Measurements from ENCODE around the gene BTD. TPM values are rescaled to one million over a fixed set of nuclear protein-coding genes. Genes with fewer than 3 reads are reported as not detected.

Gene BTD
- total RNA-seq, 1 experiment from 2014 or later, result 5.6 TPM

DNA sequence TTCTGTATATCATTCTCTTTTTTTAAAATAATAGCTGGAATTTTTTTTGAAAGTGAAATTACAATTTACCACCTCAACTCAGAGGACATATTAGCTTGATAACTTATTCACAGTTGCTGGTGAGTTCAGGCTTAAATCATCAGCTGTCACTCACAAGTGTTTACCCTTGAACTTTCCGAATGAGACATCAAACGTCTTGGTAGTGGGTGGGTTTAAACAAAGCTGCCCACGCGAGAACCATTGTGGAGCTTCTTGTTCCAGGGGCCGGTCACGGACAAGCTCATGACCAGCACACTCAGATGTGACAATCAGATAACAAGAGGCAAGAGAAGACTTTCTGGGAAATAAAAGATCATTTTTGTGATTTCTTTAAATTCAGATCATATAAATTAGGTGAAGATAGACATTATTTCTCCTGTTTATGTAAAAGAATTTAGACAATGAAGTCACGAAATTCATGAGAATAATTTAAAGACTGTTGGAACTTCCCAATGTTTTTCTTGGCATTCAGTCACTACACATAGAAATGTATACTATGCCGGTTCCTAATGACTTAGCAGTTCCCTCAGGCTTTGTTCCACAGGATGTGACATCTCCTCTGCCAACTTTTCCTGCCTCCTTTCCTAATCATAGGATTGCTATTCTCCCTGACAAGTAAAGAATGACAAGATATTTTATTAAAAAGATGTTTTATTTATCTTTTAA is 29.3 kb downstream of the BTD start:
- POLR2A ChIA-PET (ENCODE audit: low non-redundant PET), result no interaction called here

DNA sequence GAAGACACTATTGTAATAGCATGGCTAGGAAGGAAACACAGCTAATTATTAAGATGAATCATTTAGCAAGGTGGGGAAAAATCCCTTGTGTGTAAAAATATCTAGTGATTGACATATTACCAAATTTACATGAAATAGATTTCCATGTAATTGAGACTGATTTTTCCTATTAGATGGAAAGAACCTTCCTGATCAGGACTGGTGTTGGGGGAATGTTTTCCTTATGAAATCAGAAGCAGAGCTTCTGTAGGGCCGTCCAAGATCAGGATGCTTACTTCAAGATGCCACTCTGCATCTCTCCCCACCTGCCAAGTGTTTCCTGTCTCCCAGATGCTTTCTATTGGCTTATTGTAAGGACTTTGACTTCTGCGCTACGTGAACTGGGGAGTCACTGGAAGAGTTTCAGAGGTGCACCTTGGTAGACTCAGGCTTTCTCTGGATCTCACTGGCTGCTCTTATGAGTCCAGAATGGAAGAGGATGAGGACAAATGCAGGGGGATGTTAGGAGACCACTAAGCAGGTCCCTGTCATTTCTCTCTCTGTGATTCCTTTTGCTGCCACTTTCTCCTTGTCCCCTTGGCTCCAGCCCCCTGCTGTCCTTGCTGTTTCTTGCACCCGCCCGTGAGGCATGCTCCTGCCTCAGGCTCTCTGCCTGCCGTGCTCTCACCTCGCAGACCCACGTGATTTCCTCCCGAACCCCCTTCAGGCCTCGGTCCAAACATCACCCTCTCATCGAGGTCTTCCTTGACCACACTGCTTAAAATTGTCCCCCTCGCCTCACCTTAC is 30.1 kb downstream of the BTD start:
- H3K4me1 ChIP-seq (ENCODE audit: insufficient read depth, low read length, poor library complexity, severe bottlenecking), result peaks cover 35% of the 10 kb centered on the region
- CTCF ChIA-PET, result no interaction called here

More for the DNA sequence above, 29.3 kb downstream of the BTD start:
- no peaks in the 10 kb centered on the region for H3K9me3 ChIP-seq (ENCODE audit: low read depth, low read length, poor library complexity, severe bottlenecking)
- CTCF ChIA-PET, result no interaction called here
- H3K27ac ChIP-seq (ENCODE audit: low read depth, low read length, poor library complexity, severe bottlenecking), result no peak overlapping the region
- no peaks in the 10 kb centered on the region for H3K36me3 ChIP-seq (ENCODE audit: insufficient read depth, low read length, poor library complexity, severe bottlenecking)
- no peaks in the 10 kb centered on the region for H3K27me3 ChIP-seq (replicated peaks; ENCODE audit: insufficient read depth, low read depth, low read length, poor library complexity)
- peak overlapping the region; percentile 20 for H3K4me3 ChIP-seq (ENCODE audit: low read depth, low read length, poor library complexity, severe bottlenecking)
- no TSS peak for BruUV-seq (replicated peaks)
- peak; percentile 39 for DNase-seq (ENCODE audit: low spot score)
- intact Hi-C loops (cut with micrococcal nuclease; ENCODE audit: unreplicated experiment), result loop anchor here (1.0 to 5.0 kb wide), 3 partner anchors 182 to 617 kb away; no protein-coding TSS in a partner anchor
- no peak for TF ChIP-seq EZH2 (IDR thresholded peaks at IDR 0.05; ENCODE audit: borderline replicate concordance, low read depth, low read length, poor library complexity, severe bottlenecking)
- TF ChIP-seq, protein P1, sequence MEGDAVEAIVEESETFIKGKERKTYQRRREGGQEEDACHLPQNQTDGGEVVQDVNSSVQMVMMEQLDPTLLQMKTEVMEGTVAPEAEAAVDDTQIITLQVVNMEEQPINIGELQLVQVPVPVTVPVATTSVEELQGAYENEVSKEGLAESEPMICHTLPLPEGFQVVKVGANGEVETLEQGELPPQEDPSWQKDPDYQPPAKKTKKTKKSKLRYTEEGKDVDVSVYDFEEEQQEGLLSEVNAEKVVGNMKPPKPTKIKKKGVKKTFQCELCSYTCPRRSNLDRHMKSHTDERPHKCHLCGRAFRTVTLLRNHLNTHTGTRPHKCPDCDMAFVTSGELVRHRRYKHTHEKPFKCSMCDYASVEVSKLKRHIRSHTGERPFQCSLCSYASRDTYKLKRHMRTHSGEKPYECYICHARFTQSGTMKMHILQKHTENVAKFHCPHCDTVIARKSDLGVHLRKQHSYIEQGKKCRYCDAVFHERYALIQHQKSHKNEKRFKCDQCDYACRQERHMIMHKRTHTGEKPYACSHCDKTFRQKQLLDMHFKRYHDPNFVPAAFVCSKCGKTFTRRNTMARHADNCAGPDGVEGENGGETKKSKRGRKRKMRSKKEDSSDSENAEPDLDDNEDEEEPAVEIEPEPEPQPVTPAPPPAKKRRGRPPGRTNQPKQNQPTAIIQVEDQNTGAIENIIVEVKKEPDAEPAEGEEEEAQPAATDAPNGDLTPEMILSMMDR (conservative IDR thresholded peaks at IDR 0.05; ENCODE audit: low read depth, low read length), result no peak
- peaks cover 29% of the 10 kb centered on the region for H3K4me1 ChIP-seq (ENCODE audit: insufficient read depth, low read length, poor library complexity, severe bottlenecking)

DNA sequence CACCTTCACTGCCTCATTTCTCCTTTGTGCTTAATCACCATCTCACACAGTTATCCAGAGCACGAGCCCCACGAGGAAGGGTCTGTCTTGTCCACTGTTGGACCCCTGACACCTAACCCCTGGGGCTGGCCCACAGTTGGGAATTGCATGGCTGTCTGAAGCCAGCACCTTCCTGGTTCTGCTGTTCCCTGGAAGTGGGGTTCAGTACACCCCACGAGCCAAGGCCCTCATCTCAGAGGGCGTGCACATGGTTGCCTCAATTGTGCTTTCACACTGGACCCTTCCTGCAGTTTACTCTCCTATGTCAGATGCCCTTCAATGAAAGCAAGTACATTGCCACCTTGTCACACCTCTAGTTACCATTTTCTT is 30.7 kb downstream of the BTD start:
- CTCF ChIA-PET, result no interaction called here

More for the DNA sequence above, 30.1 kb downstream of the BTD start:
- no peak overlapping the region for H3K27ac ChIP-seq (ENCODE audit: low read depth, low read length, poor library complexity, severe bottlenecking)
- TF ChIP-seq EZH2 (IDR thresholded peaks at IDR 0.05; ENCODE audit: borderline replicate concordance, low read depth, low read length, poor library complexity, severe bottlenecking), result no peak
- POLR2A ChIA-PET (ENCODE audit: low non-redundant PET), result no interaction called here
- DNase-seq (ENCODE audit: low spot score), result no peak
- H3K9me3 ChIP-seq (ENCODE audit: low read depth, low read length, poor library complexity, severe bottlenecking), result no peaks in the 10 kb centered on the region
- H3K36me3 ChIP-seq (ENCODE audit: insufficient read depth, low read length, poor library complexity, severe bottlenecking), result no peaks in the 10 kb centered on the region
- intact Hi-C loops (cut with micrococcal nuclease; ENCODE audit: unreplicated experiment), result loop anchor here (5.0 kb wide), 2 partner anchors 546 to 616 kb away; no protein-coding TSS in a partner anchor
- BruUV-seq (replicated peaks), result no TSS peak
- H3K4me3 ChIP-seq (ENCODE audit: low read depth, low read length, poor library complexity, severe bottlenecking), result no peak overlapping the region
- H3K27me3 ChIP-seq (replicated peaks; ENCODE audit: insufficient read depth, low read depth, low read length, poor library complexity), result no peaks in the 10 kb centered on the region

More for the DNA sequence above, 30.7 kb downstream of the BTD start:
- H3K27me3 ChIP-seq (replicated peaks; ENCODE audit: insufficient read depth, low read depth, low read length, poor library complexity), result no peaks in the 10 kb centered on the region
- no peak for TF ChIP-seq EZH2 (IDR thresholded peaks at IDR 0.05; ENCODE audit: borderline replicate concordance, low read depth, low read length, poor library complexity, severe bottlenecking)
- TF ChIP-seq, protein P1 (conservative IDR thresholded peaks at IDR 0.05; ENCODE audit: low read depth, low read length), result no peak
- no peak overlapping the region for H3K4me3 ChIP-seq (ENCODE audit: low read depth, low read length, poor library complexity, severe bottlenecking)
- no peaks in the 10 kb centered on the region for H3K9me3 ChIP-seq (ENCODE audit: low read depth, low read length, poor library complexity, severe bottlenecking)
- intact Hi-C loops (cut with micrococcal nuclease; ENCODE audit: unreplicated experiment), result loop anchor here (5.0 kb wide), 2 partner anchors 545 to 615 kb away; no protein-coding TSS in a partner anchor
- no peaks in the 10 kb centered on the region for H3K36me3 ChIP-seq (ENCODE audit: insufficient read depth, low read length, poor library complexity, severe bottlenecking)
- no peak for DNase-seq (ENCODE audit: low spot score)
- POLR2A ChIA-PET (ENCODE audit: low non-redundant PET), result no interaction called here
- H3K4me1 ChIP-seq (ENCODE audit: insufficient read depth, low read length, poor library complexity, severe bottlenecking), result peaks cover 35% of the 10 kb centered on the region
- no TSS peak for BruUV-seq (replicated peaks)
- H3K27ac ChIP-seq (ENCODE audit: low read depth, low read length, poor library complexity, severe bottlenecking), result no peak overlapping the region

All from A673 (cell line).